H1 (cell line): Measurements from ENCODE around the gene CCSER2. TPM values are rescaled to one million over a fixed set of nuclear protein-coding genes. Genes with fewer than 3 reads are reported as not detected.

Source experiments
- CTCF ChIA-PET: fragments of 300-600 bp; sonication (Branson Sonifier 250); formaldehyde crosslinking; loops from one replicate; lab custom pipeline; 2021; ENCODE audit not compliant: partially characterized antibody; lab: Charles Lee
- POLR2A ChIA-PET: fragments of 300-600 bp; sonication (Branson Sonifier 250); formaldehyde crosslinking; loops from one replicate; lab custom pipeline; 2021; ENCODE audit warnings: inconsistent platforms; ENCODE audit not compliant: partially characterized antibody; lab: Charles Lee
- DNase-seq, 2 experiments: peaks; one replicate each; pipeline versions ENCODE4 v3.0.0 to v3.0.0-alpha.2; 2010 to 2022; ENCODE audit warnings: low spot score in 2 of 2, low read depth in 1 of 2, mixed read lengths in 1 of 2
- FAIRE-seq: peaks from 2 replicates; lab custom pipeline; 2011; peaks lifted over from hg19 to GRCh38; lab: Jason Lieb, UNC
- H2AFZ ChIP-seq: 2 replicates; pipeline ENCODE4 v1.8.1; 2012; ENCODE audit warnings: low read length, inconsistent platforms
- H2AK5ac ChIP-seq: 2 replicates; pipeline ENCODE4 v1.6.1; 2013; ENCODE audit warnings: low read depth, low read length
- H2BK120ac ChIP-seq: replicated peaks from 2 replicates; pipeline ENCODE3; 2013; ENCODE audit warnings: low read depth, low read length, inconsistent platforms
- H2BK12ac ChIP-seq: 2 replicates; pipeline ENCODE4 v1.6.1; 2013; ENCODE audit warnings: low read depth, low read length
- H2BK15ac ChIP-seq: 2 replicates; pipeline ENCODE4 v1.6.1; 2013; ENCODE audit warnings: low read length
- H2BK20ac ChIP-seq: 2 replicates; pipeline ENCODE4 v1.6.1; 2013; ENCODE audit warnings: low read length
- H2BK5ac ChIP-seq: 2 replicates; pipeline ENCODE4 v1.6.1; 2013; ENCODE audit warnings: low read depth, low read length
- H3K14ac ChIP-seq: 2 replicates; pipeline ENCODE4 v1.6.1; 2013; ENCODE audit warnings: inconsistent platforms; ENCODE audit not compliant: insufficient read length
- H3K18ac ChIP-seq: 2 replicates; pipeline ENCODE4 v1.6.1; 2013; ENCODE audit warnings: low read length; ENCODE audit errors: extremely low read depth
- H3K23ac ChIP-seq: 2 replicates; pipeline ENCODE4 v1.6.1; 2013; ENCODE audit warnings: inconsistent platforms; ENCODE audit not compliant: insufficient read length
- H3K23me2 ChIP-seq: 2 replicates; pipeline ENCODE4 v1.6.1; 2013; ENCODE audit warnings: low read depth, low read length
- H3K27ac ChIP-seq: 2 replicates; pipeline ENCODE4 v1.6.1; 2011; ENCODE audit warnings: low read depth, low read length, inconsistent platforms
- H3K27me3 ChIP-seq, 4 experiments: replicated peaks in 1 of 4; 1 replicate in 1 of 4; 2 replicates in 3 of 4; pipeline versions ENCODE4 v1.6.1 to v1.8.1; 2011 to 2013; ENCODE audit warnings: low read length in 3 of 4, mild to moderate bottlenecking in 3 of 4, inconsistent platforms in 2 of 4, mixed read lengths in 2 of 4, moderate library complexity in 1 of 4; ENCODE audit not compliant: control insufficient read depth in 3 of 4, insufficient read depth in 3 of 4; ENCODE audit errors: extremely low read depth in 1 of 4
- H3K36me3 ChIP-seq, 4 experiments: 2 replicates each; pipeline versions ENCODE4 v1.6.1 to v1.8.1; 2011 to 2013; ENCODE audit warnings: mild to moderate bottlenecking in 4 of 4, low read length in 3 of 4, moderate library complexity in 2 of 4, control low read depth in 1 of 4, inconsistent platforms in 1 of 4; ENCODE audit not compliant: insufficient read depth in 4 of 4, control insufficient read depth in 2 of 4
- H3K4ac ChIP-seq: replicated peaks from 2 replicates; pipeline ENCODE3; 2013; ENCODE audit warnings: low read length, low read depth, mixed read lengths, inconsistent platforms; ENCODE audit not compliant: insufficient read length
- H3K4me1 ChIP-seq, 4 experiments: replicated peaks in 1 of 4; 1 replicate in 1 of 4; 2 replicates in 3 of 4; pipeline versions ENCODE4 v1.6.1 to v1.8.1; 2011 to 2013; ENCODE audit warnings: low read length in 3 of 4, inconsistent platforms in 2 of 4, mixed read lengths in 1 of 4; ENCODE audit not compliant: insufficient read depth in 4 of 4, control insufficient read depth in 3 of 4
- H3K4me2 ChIP-seq, 2 experiments: 2 replicates each; pipeline versions ENCODE4 v1.6.1 to v1.8.1; 2011 to 2013; ENCODE audit warnings: low read depth in 2 of 2, low read length in 2 of 2, control low read depth in 1 of 2, inconsistent platforms in 1 of 2, mild to moderate bottlenecking in 1 of 2; ENCODE audit not compliant: insufficient read depth in 1 of 2
- H3K4me3 ChIP-seq, 4 experiments: fragments of 200-600, 300-600 bp in 1 of 4; sonication (generic), shearing (Covaris generic), sonication (Bioruptor Twin) in 1 of 4; 2 replicates each; pipeline versions ENCODE4 v1.5.1 to v1.8.1; 2011 to 2016; ENCODE audit warnings: low read length in 4 of 4, low read depth in 3 of 4, control low read depth in 2 of 4, inconsistent platforms in 2 of 4, mild to moderate bottlenecking in 2 of 4, mixed read lengths in 1 of 4, moderate library complexity in 1 of 4; ENCODE audit not compliant: insufficient read depth in 2 of 4; ENCODE audit errors: extremely low read depth in 1 of 4
- H3K56ac ChIP-seq: replicated peaks from 2 replicates; pipeline ENCODE3; 2013; ENCODE audit warnings: low read depth, mild to moderate bottlenecking, mixed read lengths, low read length, inconsistent platforms; ENCODE audit not compliant: insufficient read length
- H3K79me1 ChIP-seq: 2 replicates; pipeline ENCODE4 v1.6.1; 2013; ENCODE audit warnings: low read depth, low read length, control low read depth
- H3K79me2 ChIP-seq, 2 experiments: 2 replicates each; pipeline versions ENCODE4 v1.6.1 to v1.8.1; 2012 to 2013; ENCODE audit warnings: low read length in 2 of 2, mild to moderate bottlenecking in 2 of 2, inconsistent platforms in 1 of 2; ENCODE audit not compliant: insufficient read depth in 2 of 2, control insufficient read depth in 1 of 2
- H3K9ac ChIP-seq, 4 experiments: replicated peaks in 1 of 4; 1 replicate in 1 of 4; 2 replicates in 3 of 4; pipeline versions ENCODE4 v1.6.1 to v1.8.1; 2011 to 2013; ENCODE audit warnings: low read depth in 3 of 4, low read length in 3 of 4, control low read depth in 2 of 4, mild to moderate bottlenecking in 2 of 4, moderate library complexity in 2 of 4, inconsistent platforms in 1 of 4; ENCODE audit errors: extremely low read depth in 1 of 4
- H3K9me3 ChIP-seq, 2 experiments: 2 replicates each; pipeline versions ENCODE4 v1.6.1 to v1.8.1; 2012 to 2013; ENCODE audit warnings: mild to moderate bottlenecking in 2 of 2, moderate library complexity in 2 of 2, control low read depth in 1 of 2, inconsistent platforms in 1 of 2, low read depth in 1 of 2, low read length in 1 of 2, mixed read lengths in 1 of 2; ENCODE audit not compliant: insufficient read depth in 2 of 2
- H4K20me1 ChIP-seq, 2 experiments: replicated peaks in 1 of 2; 2 replicates each; pipeline versions ENCODE3 to v1.8.1; 2011 to 2013; ENCODE audit warnings: inconsistent platforms in 2 of 2, low read length in 2 of 2, mild to moderate bottlenecking in 1 of 2; ENCODE audit not compliant: insufficient read depth in 2 of 2, control insufficient read depth in 1 of 2
- H4K5ac ChIP-seq: 2 replicates; pipeline ENCODE4 v1.6.1; 2013; ENCODE audit warnings: low read length, low read depth, mixed read lengths, inconsistent platforms; ENCODE audit not compliant: insufficient read length
- H4K8ac ChIP-seq: 2 replicates; pipeline ENCODE4 v1.8.0; 2013; ENCODE audit warnings: mild to moderate bottlenecking, moderate library complexity, low read length, inconsistent platforms; ENCODE audit not compliant: insufficient read depth; ENCODE audit errors: extremely low read depth
- H4K91ac ChIP-seq: replicated peaks from 2 replicates; pipeline ENCODE3; 2013; ENCODE audit warnings: low read length, mixed read lengths, inconsistent platforms; ENCODE audit not compliant: insufficient read length
- CBX5 ChIP-seq: fragments of 300-800, 300-1000 bp; sonication (generic); IDR thresholded peaks from 2 replicates; pipeline ENCODE4 v1.7.1; 2016; ENCODE audit warnings: antibody characterized with exemption, low read length, low read depth
- CEBPB ChIP-seq: IDR thresholded peaks from 2 replicates; pipeline ENCODE4 v1.6.1; 2012; ENCODE audit warnings: low read depth, low read length
- EGR1 ChIP-seq: IDR thresholded peaks from 2 replicates; pipeline ENCODE4 v1.6.1; 2011; ENCODE audit warnings: low read depth, low read length, borderline replicate concordance
- KDM4A ChIP-seq: IDR thresholded peaks from one replicate; pipeline ENCODE4 v1.7.1; 2012; ENCODE audit warnings: low read depth, mild to moderate bottlenecking, moderate library complexity, low read length, inconsistent platforms; ENCODE audit not compliant: severe bottlenecking
- KDM5A ChIP-seq: fragments of 200-600 bp; IDR thresholded peaks from 2 replicates; pipeline ENCODE4 v1.7.1; 2012; ENCODE audit warnings: mild to moderate bottlenecking, low read length, inconsistent platforms, mixed read lengths
- POU5F1 ChIP-seq: IDR thresholded peaks from 2 replicates; pipeline ENCODE4 v1.6.1; 2011; ENCODE audit warnings: low read depth, mild to moderate bottlenecking, low read length, moderate library complexity
- RFX5 ChIP-seq: IDR thresholded peaks from 2 replicates; pipeline ENCODE4 v1.6.1; 2011; ENCODE audit warnings: low read depth, low read length, improper control_type of control experiment, borderline replicate concordance
- SIRT6 ChIP-seq: IDR thresholded peaks from one replicate; pipeline ENCODE4 v1.7.1; 2012; ENCODE audit warnings: low read length, inconsistent platforms
- SP4 ChIP-seq: IDR thresholded peaks from 2 replicates; pipeline ENCODE4 v1.6.1; 2012; ENCODE audit warnings: low read length, inconsistent platforms
- SRF ChIP-seq: IDR thresholded peaks from 2 replicates; pipeline ENCODE4 v1.6.1; 2011; ENCODE audit warnings: mild to moderate bottlenecking, low read depth, low read length, moderate library complexity
- YY1 ChIP-seq: IDR thresholded peaks from 2 replicates; pipeline ENCODE4 v1.6.1; 2011; ENCODE audit warnings: low read depth, mild to moderate bottlenecking, low read length
- WGBS, 2 experiments: shearing (Covaris generic) in 1 of 2; methylation state at CpG; one replicate each; pipeline versions ENCODE4 v1.1.6 to v1.1.7; 2013 to 2015; ENCODE audit warnings: low lambda C conversion rate in 2 of 2, mixed read lengths in 2 of 2, inconsistent platforms in 1 of 2, low coverage in 1 of 2, missing lambda C conversion rate in 1 of 2; ENCODE audit not compliant: insufficient replicate concordance in 2 of 2, insufficient coverage in 1 of 2, insufficient read length in 1 of 2; ENCODE audit errors: extremely low coverage in 1 of 2, missing lambda C conversion rate in 1 of 2; 5-methylcytosine and 5-hydroxymethylcytosine counted together
- polyA plus RNA-seq, 7 experiments: library from polyadenylated mRNA; depleted of rRNA in 3 of 7; stranded (reverse) in 5 of 7; unstranded in 2 of 7; fragments of >200 nt in 5 of 7; fragments of 200-250 nt in 2 of 7; gene quantifications; 1 replicate in 5 of 7; 2 replicates in 1 of 7; 4 replicates in 1 of 7; pipeline versions ENCODE4 v1.2.1 to v1.2.3, GENCODE V29; 2011 to 2013; ENCODE audit warnings: missing spikeins in 2 of 7, mixed read lengths in 2 of 7
- total RNA-seq: library from RNA; stranded (reverse); fragmentation: NEBNext Ultra II Directional; extraction: Animal tissue kit (Norgen Biotek cat#: 25700); gene quantifications from 2 replicates; pipeline ENCODE4 v1.2.1, GENCODE V29; 2021
- TF ChIP-seq, protein P1 (sequence below): IDR thresholded peaks from 2 replicates; pipeline ENCODE4 v1.6.1; 2012; ENCODE audit warnings: inconsistent platforms

CCSER2 gene
- total and polyA plus RNA-seq, 2 of the 8 experiments (the other 6 are each of a cell fraction or from before 2014, with no cell fraction given), result 6.9 to 30.5 TPM

DNA sequence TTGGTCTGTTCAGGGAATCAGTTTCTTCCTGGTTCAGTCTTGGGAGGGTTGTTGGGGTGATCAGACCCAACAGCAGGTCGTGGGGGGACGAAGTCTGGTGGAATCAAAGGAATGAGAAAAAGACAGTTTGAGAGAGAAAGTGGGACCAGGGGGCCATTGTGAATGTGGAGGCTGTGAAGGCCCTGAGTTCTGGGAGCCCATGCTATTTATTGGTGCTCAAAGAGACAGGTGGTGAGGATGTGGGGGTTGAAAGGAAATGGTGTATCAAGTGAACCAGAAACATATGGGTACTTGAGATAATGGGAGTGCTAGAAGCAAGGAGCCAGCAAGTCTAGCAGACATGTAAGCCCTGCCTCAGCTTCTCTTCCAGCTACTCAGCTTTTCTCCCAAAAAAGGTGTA, 84.1 kb downstream of the CCSER2 start:
- H3K79me2 ChIP-seq, result peaks cover 0 to 48% of the 10 kb centered on the region in 2 experiments; a peak in 2 of 4 replicates
- no peak overlapping the region for H3K4me3 ChIP-seq
- H3K23ac ChIP-seq, result no peak overlapping the region
- no peaks in the 10 kb centered on the region; a peak in 1 of 8 replicates for H3K36me3 ChIP-seq
- H2BK5ac ChIP-seq, result no peak overlapping the region
- no peak overlapping the region for H4K5ac ChIP-seq
- no peak overlapping the region for H2BK15ac ChIP-seq
- ChIA-PET POLR2A (no interaction called here), CTCF (interaction anchor here (1.0 to 1.4 kb wide), 4 partner anchors 9 to 19 kb away, joined by 3 to 5 read pairs (median 4); no protein-coding TSS in a partner anchor)
- WGBS, 2 experiments, result 76% methylated on average over 2 of the region's 2 CpGs; no CpG with 5 or more reads in 1 of the 2 experiments
- H3K18ac ChIP-seq, result no peak overlapping the region
- H3K23me2 ChIP-seq, result no peaks in the 10 kb centered on the region
- H2BK12ac ChIP-seq, result no peak overlapping the region
- no peaks in the 10 kb centered on the region; the same call in 1 of the 2 replicates for H3K79me1 ChIP-seq
- H3K9me3 ChIP-seq, result peaks cover 8 to 18% of the 10 kb centered on the region in 2 experiments
- DNase-seq (no peak), FAIRE-seq (no peak)
- H3K9ac ChIP-seq, result no peak overlapping the region
- H3K4me1 ChIP-seq, result no peaks in the 10 kb centered on the region
- H2AK5ac ChIP-seq, result no peak overlapping the region
- H4K8ac ChIP-seq, result no peak overlapping the region
- no peaks in the 10 kb centered on the region for H3K27me3 ChIP-seq
- H2BK20ac ChIP-seq, result no peak overlapping the region
- H3K14ac ChIP-seq, result no peak overlapping the region
- no peak overlapping the region for H3K4me2 ChIP-seq
- H3K27ac ChIP-seq, result no peak overlapping the region
- no peak overlapping the region for H2AFZ ChIP-seq
- H4K91ac ChIP-seq, result no peak overlapping the region
- no peak overlapping the region for H3K56ac ChIP-seq
- H4K20me1 ChIP-seq, result no peaks in the 10 kb centered on the region
- H2BK120ac ChIP-seq, result no peak overlapping the region
- no peak overlapping the region for H3K4ac ChIP-seq
- TF ChIP-seq SP4, result no peak
- no peak for TF ChIP-seq EGR1
- no peak for TF ChIP-seq KDM5A
- TF ChIP-seq, protein P1, sequence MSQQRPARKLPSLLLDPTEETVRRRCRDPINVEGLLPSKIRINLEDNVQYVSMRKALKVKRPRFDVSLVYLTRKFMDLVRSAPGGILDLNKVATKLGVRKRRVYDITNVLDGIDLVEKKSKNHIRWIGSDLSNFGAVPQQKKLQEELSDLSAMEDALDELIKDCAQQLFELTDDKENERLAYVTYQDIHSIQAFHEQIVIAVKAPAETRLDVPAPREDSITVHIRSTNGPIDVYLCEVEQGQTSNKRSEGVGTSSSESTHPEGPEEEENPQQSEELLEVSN, result no peak
- no peak for TF ChIP-seq CBX5
- TF ChIP-seq KDM4A, result no peak
- no peak for TF ChIP-seq CEBPB
- no peak for TF ChIP-seq RFX5
- no peak for TF ChIP-seq SRF
- no peak for TF ChIP-seq YY1
- no peak for TF ChIP-seq POU5F1
- no peak for TF ChIP-seq SIRT6
